HG03175 (cell line): ENCODE results near the gene CD302.
"Not testable (repeated sequence)": the region's sequence is repeated elsewhere in the genome, so short reads cannot be mapped to it uniquely, and the experiment has no call there.

Source experiments
- ATAC-seq: cut with Tn5 transposase; IDR thresholded peaks from one replicate; pipeline ENCODE4 v1.9.1; 2021; ENCODE audit warnings: mild to moderate bottlenecking, moderate library complexity; ENCODE audit not compliant: unreplicated experiment

Gene CD302

DNA sequence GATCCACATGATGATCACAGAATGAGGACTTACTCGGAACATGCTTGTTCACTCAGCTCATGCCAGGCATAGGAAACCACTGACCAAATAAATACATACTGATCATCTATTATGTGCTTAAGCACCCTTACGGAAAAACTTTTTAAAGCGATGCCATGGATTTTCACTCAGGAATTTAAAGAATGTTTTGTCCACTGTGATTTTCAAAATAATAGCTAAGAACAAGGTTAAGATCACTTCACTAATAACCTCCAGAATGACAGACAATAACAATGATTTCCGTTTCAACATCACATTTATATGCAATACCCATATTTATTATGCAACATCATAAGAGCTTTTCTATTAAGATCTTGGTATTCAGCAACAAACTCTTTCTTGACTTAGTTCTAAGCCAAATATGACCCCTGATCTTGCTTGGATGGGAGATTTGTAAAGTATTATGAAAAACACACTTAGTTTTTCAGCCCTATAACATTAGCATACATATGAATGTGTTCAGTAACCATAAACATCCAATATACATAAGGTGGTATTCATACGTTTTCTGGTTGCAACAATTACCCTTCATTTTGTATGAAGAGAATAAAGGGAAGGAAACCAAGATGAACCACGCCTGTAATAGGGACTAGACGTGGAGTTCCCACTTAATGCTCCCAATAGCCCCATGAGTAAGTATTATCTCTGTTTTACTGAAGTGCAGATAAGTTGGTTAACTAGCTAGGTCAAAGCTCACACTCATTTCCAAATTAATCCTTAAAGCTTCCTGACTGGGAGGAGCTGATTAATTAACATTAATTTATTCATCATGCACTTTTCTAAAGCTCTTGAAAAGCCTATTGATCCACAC is 1.9 kb downstream of the CD302 start:
- no peak for ATAC-seq

GRCh38 chr2:159793326-159793725 is 4.7 kb downstream of the CD302 start:
- ATAC-seq, result no peak

DNA sequence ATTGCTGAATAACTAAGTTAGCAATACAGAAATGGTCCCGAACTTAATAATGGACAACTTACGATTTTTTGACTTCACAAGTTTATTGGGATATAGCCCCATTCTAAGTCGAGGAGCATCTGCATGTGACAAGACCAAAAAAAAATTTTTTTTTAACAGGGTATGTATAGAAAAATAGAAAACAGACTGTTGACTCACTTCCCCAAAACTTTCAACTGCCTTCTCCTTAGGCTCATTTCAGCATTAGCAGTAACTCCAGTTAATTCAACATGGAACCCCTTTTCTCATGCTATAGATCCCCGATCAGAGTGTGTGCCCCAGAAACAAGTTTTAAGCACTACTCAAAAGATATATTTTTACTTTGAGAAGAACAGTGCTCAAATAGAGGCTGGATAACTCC is 5.4 kb downstream of the CD302 start:
- no peak for ATAC-seq

DNA sequence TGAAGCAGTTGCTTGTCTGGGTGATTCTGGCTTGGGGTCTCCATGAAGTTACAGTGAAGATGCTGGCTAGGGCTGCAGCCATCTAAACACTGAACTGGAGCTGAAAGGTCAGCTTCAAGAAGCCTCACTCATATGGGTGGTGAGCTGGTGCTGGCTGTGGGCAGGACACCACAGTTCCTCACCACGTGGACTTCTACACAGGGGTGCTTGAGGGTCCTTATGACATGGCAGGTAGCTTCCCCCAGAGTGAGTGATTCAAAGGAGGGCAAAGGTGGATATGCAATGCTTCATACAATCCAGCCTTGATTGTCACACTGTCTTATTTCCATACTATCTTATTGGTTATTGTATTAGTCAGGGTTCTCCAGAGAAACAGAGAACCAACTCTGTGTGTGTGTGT is 6.0 kb downstream of the CD302 start:
- ATAC-seq, result no peak

DNA sequence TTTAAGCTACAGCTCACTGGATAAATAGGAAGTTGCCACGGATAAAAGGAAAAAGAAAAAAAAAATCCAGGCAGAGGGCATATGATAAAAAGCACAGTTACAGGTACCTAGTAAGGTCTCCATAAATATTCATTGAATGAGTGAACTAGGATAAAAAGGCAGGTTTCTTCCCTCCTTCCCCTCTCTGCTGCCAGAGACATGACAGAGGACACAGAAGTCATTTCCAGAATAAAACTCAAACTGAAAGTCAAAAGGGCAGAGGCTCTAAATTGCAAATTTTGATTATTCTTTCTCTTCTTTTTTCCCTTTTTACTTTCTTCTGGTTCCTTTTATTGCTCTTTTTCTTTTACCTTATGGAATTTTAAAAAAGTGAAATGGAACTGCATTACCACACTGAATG is 7.7 kb downstream of the CD302 start:
- ATAC-seq, result no peak

DNA sequence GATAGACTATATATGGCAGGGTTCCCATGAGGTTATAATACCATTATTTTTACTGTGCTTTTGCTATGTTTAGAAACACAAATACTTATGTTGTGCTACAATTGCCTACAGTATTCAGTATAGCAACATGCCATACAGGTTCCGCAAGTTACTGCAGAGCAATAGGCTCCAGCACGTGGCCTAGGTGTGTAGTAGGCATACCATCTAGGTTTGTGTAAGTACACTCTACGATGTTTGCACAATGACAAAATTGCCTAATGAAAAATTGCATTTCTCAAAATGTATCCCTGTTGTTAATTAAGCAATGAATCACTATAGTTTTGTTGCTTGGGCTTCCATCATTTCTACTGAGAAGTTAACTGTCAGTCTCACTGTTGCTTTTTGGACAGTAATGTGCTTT is 9.8 kb downstream of the CD302 start:
- ATAC-seq, result no peak

- ATAC-seq, result not testable (repeated sequence)
Observed at GRCh38 chr2:159787647-159788046, 10.4 kb downstream of the CD302 start.

DNA sequence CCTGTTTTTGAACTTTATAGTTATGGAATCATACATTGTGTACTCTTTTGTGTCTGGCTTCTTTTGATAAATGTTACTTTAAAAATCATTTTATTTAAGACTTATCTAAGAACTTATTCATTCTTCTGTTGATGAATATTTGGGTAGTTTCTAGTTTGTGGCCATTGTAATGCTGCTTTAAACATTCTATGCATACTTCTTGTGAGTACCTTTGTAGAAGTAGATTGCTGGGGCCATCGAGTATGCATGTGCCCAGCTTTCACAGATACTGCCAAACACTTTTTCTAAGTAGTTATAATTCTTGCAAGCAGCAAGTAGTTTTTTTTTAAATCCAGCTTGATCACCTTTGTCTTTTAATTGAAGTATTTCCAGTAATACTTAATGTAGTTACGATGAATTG is 11.1 kb downstream of the CD302 start:
- no peak for ATAC-seq

DNA sequence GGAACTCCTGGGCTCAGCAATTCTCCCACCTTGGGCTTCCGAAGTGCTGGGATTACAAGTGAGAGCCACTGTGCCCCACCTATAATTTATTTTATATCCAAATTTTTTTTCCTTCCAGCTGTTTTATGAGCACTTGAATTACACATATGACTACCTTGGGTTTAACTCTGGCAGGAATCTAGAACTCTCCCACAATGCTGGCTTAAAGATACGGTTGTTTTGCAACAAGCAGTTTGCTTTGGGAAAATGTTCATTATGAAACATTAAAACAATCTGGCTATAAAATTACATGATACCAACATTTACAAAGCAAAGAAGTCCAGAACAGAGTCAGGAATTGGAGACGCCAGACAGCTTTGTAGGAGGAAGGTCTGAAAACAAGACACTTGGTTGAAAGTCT is 12.8 kb downstream of the CD302 start:
- ATAC-seq, result no peak

GRCh38 chr2:159784744-159785143 is 13.3 kb downstream of the CD302 start:
- not testable (repeated sequence) for ATAC-seq

- ATAC-seq, result no peak
Observed at GRCh38 chr2:159783556-159783955, 14.5 kb downstream of the CD302 start.

DNA sequence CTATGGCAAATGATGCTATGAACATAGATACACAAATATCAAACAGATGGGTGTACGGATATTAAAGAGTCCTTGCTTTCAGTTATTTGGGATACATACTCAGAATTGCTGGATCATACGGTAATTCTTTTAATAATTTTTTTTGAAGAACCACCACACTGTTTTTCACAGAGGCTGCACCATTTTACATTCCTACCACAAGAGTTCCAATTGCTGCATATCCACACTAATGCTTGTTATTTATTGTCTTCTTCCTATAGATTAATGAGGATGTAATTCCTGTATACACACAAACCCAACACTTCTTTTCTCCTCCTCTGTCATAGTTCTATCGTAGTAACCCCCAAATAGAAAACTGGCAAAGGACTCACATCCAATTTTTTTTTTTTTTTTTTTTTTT is 21.7 kb downstream of the CD302 start:
- ATAC-seq, result no peak

DNA sequence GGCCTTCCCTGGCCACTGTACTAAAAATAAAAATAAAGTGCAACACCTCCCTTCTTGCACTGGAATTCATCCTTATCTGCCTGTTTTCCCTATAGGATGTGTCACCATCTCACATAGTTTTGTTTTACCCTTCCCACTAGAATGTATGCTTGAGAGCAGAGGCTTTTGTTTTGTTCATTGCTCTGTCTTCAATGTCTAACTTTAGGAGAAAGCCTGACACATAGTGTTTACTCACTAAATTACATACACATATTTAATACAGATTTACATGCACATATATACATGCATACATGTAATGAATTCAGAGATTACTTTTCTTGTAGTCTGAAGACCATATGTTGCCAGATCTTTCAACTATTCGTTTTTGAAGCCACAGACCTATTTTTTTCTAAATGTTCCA is 23.0 kb downstream of the CD302 start:
- ATAC-seq, result no peak

DNA sequence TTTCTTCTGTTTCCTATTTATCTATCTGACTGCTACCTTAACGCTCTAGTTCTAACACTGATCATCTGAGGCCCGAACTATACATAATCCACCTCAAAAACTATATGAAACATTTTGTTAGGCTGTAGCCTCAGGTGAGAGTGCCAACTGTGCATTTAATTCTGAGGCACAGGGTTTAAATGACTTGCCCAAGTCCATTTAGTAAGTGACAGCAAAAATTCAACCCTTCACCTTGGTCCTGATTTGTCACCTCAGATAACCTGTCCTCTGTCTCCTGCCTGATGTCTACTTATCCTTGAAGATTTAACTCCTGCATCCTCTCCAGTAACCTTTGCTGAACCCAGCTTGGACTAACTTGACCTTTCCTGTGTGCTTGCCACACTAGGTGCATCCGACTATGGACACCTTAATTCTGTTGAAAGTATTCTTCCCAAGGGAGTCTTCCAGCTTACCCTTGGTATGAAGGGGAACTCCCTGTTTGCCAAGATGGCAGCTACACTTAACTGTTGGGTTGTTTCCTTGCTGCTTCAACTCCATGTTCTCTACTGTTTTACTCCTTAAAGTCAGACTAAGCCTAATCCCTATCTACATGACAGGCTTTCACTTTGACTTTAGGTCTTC is 23.5 kb downstream of the CD302 start:
- ATAC-seq, result no peak

DNA sequence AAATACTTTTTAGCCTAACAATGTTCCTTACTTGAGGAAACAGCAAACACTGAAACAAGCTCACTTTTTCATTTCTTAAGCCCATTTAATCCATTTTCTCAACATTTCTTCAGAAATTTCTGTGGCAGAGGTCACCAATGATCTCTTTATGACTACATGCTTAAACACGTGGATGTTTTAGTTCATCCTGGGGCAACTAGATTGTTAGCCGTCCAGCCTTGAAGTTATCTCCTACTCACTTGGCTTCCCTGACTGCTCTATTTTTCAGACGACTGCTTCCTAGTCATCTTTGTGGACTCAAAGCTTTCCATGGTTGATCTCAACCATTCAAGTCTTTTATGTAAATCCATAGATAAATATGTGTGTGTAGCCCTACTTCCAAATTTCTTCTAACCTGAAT is 24.1 kb downstream of the CD302 start:
- no peak for ATAC-seq

GRCh38 chr2:159773426-159773825 is 24.6 kb downstream of the CD302 start:
- no peak for ATAC-seq

DNA sequence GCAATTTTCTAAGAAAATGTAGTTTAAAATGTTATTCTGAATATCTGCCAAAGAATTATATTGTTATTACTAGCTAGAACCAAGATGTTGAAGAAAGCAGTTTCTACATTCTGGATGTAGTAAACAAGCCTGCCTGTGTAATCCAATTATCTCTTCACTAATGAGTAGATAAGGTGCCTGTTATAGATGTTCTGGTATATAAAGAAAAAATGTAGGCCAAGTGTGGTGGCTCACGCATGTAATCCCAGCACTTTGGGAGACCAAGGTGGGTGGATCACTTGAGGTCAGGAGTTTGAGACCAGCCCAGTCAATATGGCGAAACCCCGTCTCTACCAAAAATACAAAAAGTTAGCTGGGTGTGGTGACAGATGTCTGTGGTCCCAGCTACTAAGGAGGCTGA is 28.9 kb downstream of the CD302 start:
- ATAC-seq, result no peak

DNA sequence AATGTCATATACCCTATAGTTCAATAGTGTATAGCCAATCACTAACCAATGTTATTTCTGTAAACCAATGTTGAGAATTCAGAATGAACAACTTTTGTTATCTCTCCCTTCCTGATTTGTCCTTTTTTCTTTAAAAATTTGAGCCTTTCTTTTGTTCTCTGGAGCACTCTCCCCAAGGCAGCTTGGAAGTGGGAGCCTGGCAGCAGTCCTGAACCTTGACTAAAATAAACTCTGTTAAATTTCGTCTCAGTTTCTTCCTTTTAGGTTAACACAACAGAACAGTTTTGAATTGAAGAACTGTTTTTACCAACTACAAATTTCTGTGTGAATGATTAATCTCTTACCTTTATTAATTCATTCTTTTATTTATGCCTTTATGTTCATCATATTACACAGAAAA is 35.9 kb downstream of the CD302 start:
- ATAC-seq, result no peak

DNA sequence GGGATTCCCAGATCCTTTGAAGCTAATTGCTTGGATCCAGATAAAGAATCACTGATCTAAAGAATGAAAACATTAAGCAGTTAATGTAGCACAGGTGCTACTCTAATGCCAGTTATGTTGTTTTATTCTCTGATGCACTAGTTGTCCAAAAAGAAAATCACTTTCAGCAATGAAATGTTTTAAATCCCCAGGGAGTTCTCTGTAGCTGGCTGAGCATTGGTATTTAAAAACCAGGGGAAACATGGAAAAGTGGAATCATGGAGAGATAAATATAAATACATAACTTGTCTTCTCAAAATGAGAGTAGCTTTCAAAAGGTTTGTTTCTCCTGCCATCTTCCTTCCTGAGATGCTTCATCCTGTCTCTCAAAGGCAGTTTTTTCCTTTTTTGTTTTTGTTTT is 37.7 kb downstream of the CD302 start:
- ATAC-seq, result no peak

- no peak for ATAC-seq
Observed at GRCh38 chr2:159759577-159759976, 38.4 kb downstream of the CD302 start.

GRCh38 chr2:159758686-159759085 is 39.3 kb downstream of the CD302 start:
- ATAC-seq, result no peak

DNA sequence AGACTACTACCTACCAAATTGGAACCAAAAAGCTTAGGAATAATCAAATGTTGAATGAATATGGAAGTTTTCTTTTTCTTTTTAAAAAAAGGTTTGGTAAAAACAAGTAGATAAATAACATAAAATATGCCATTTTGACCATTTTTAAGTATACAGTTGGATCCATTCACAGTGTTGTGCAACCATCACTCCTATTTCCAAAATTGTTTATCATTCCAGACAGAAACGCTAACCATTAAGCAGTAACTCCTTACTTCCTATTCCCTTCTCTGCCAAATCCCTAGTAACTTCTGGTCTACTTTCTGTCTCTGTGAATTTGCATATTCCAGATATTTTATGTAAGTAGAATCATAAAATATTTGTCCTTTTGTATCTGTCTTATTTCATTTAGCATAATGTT is 39.8 kb downstream of the CD302 start:
- ATAC-seq, result no peak

GRCh38 chr2:159755788-159756187 is 42.2 kb downstream of the CD302 start:
- no peak for ATAC-seq
